ENCODE measurements around the gene SLC25A43.
A peak's percentile ranks its signal among the peaks of the same experiment; 100 is the strongest.
"Not testable (repeated sequence)": the region's sequence is repeated elsewhere in the genome, so short reads cannot be mapped to it uniquely, and the experiment has no call there.

The SLC25A43 gene

GRCh38 chrX:119410027-119410819 is 11.1 kb downstream of the SLC25A43 start:
- peak; percentile 96 for DNase-seq (ENCODE audit: low read depth)

GRCh38 chrX:119410854-119411253 is 11.7 kb downstream of the SLC25A43 start:
- DNase-seq (ENCODE audit: low read depth): no peak

GRCh38 chrX:119411959-119412358 is 12.8 kb downstream of the SLC25A43 start:
- no peak for DNase-seq (ENCODE audit: low read depth)

GRCh38 chrX:119417376-119417775 is 18.2 kb downstream of the SLC25A43 start:
- DNase-seq (ENCODE audit: low read depth): no peak

GRCh38 chrX:119417842-119418241 is 18.7 kb downstream of the SLC25A43 start:
- DNase-seq (ENCODE audit: low read depth): no peak

- no peak for DNase-seq (ENCODE audit: low read depth)
Measured at GRCh38 chrX:119419146-119419545, 20.0 kb downstream of the SLC25A43 start.

GRCh38 chrX:119419898-119420297 is 20.8 kb downstream of the SLC25A43 start:
- no peak for DNase-seq (ENCODE audit: low read depth)

GRCh38 chrX:119421016-119421705 is 22.0 kb downstream of the SLC25A43 start:
- no peak for DNase-seq (ENCODE audit: low read depth)

GRCh38 chrX:119423631-119424030 is 24.5 kb downstream of the SLC25A43 start:
- DNase-seq (ENCODE audit: low read depth): no peak

GRCh38 chrX:119424999-119425398 is 25.9 kb downstream of the SLC25A43 start:
- no peak for DNase-seq (ENCODE audit: low read depth)

- peak; percentile 65 for DNase-seq (ENCODE audit: low read depth)
Measured at GRCh38 chrX:119427024-119427794, 28.1 kb downstream of the SLC25A43 start.

GRCh38 chrX:119427795-119428185 is 28.7 kb downstream of the SLC25A43 start:
- no peak for DNase-seq (ENCODE audit: low read depth)

- peak; percentile 27 for DNase-seq (ENCODE audit: low read depth)
Measured at GRCh38 chrX:119429471-119429870, 30.3 kb downstream of the SLC25A43 start.

GRCh38 chrX:119441295-119441694 is 42.2 kb downstream of the SLC25A43 start:
- not testable (repeated sequence) for DNase-seq (ENCODE audit: low read depth)

GRCh38 chrX:119442286-119442685 is 43.1 kb downstream of the SLC25A43 start:
- DNase-seq (ENCODE audit: low read depth): no peak

GRCh38 chrX:119453202-119453601 is 54.1 kb downstream of the SLC25A43 start:
- no peak for DNase-seq (ENCODE audit: low read depth)

GRCh38 chrX:119455264-119455663 is 56.1 kb downstream of the SLC25A43 start:
- peak; percentile 23 for DNase-seq (ENCODE audit: low read depth)

- peak; percentile 70 for DNase-seq (ENCODE audit: low read depth)
Measured at GRCh38 chrX:119459181-119459580, 60.0 kb downstream of the SLC25A43 start.

- no peak for DNase-seq (ENCODE audit: low read depth)
Measured at GRCh38 chrX:119465555-119465954, 66.4 kb downstream of the SLC25A43 start.

GRCh38 chrX:119466970-119467369 is 67.8 kb downstream of the SLC25A43 start:
- no peak for DNase-seq (ENCODE audit: low read depth)

GRCh38 chrX:119467433-119467832 is 68.3 kb downstream of the SLC25A43 start:
- no peak for DNase-seq (ENCODE audit: low read depth)

- peak; percentile 84 for DNase-seq (ENCODE audit: low read depth)
Measured at GRCh38 chrX:119467842-119468550, 68.9 kb downstream of the SLC25A43 start, which contains the start of gene SLC25A5. TSS of gene SLC25A5 (plus strand) at chrX:119468444. CDS start at chrX:119468516, 72 bp downstream.
